ENCODE measurements around the gene LHX4.

LHX4 gene

GRCh38 chr1:180229483-180230415 lies at the start of gene LHX4:
LHX4 (plus strand) TSS chr1:180230264; CDS start chr1:180230530, 266 bp downstream.
- no peaks in the 10 kb centered on the region for H3K9me3 ChIP-seq (ENCODE audit: low read depth, low read length)
- no peak for DNase-seq (ENCODE audit: low read depth, low spot score)
- TF ChIP-seq EZH2 (IDR thresholded peaks at IDR 0.05) = no peak
- TF ChIP-seq POLR2AphosphoS5 (IDR thresholded peaks at IDR 0.05; ENCODE audit: borderline replicate concordance, low read depth, low read length) = no peak
- TF ChIP-seq FOXP2 (optimal IDR thresholded peaks at IDR 0.05; ENCODE audit: control extremely low read depth, extremely low read length, insufficient read depth) = no peak
- no peak within 1 kb of the TSS for H3K27ac ChIP-seq
- peak within 1 kb of the TSS; percentile 86 for H3K4me3 ChIP-seq
- H3K9ac ChIP-seq (ENCODE audit: insufficient read length) = no peak within 1 kb of the TSS
- no peaks in the 10 kb centered on the region for H3K36me3 ChIP-seq (ENCODE audit: insufficient read depth, low read length)

GRCh38 chr1:180181048-180181447 lies 49.0 kb upstream of the LHX4 start:
- Histone ChIP-seq H3K36me3 (ENCODE audit: insufficient read depth, low read length) (no peaks in the 10 kb centered on the region), H3K27ac (no peak overlapping the region), H3K4me3 (no peak overlapping the region), H3K9ac (ENCODE audit: insufficient read length) (no peak overlapping the region), H3K9me3 (ENCODE audit: low read depth, low read length) (no peaks in the 10 kb centered on the region)
- no peak for TF ChIP-seq EZH2 (IDR thresholded peaks at IDR 0.05)
- TF ChIP-seq FOXP2 (optimal IDR thresholded peaks at IDR 0.05; ENCODE audit: control extremely low read depth, extremely low read length, insufficient read depth) = no peak
- no peak for DNase-seq (ENCODE audit: low read depth, low spot score)

DNA sequence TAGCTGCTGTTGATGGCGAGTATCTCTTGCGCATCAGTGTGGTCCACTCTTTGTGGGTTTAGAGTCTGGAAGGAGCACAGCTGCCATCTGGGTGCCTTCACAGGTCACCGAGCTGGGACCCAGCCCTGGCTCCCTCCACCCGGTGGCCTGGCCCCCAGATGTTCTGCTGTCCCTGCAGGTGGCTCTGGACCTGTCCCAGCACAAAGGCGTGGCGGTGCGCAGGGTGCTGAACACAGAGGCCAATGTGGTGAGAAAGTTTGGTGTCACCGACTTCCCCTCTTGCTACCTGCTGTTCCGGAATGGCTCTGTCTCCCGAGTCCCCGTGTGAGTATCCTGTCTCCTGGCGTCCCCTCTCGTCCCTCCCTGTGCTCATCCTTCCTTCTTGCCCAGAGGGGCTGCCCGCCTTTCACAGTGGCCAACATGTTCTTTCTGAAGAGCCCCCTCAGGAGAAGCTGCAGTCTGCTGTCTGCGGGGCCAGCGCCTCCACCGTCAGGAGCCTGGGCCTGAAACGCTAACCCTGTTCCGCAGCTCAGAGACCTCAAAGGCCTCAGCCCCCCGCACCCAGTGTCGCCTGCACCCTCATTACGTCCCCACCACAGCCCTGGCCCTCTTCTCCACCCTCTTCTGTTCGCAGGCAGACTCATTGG lies 47.9 kb upstream of the LHX4 start:
- no peaks in the 10 kb centered on the region for H3K9me3 ChIP-seq (ENCODE audit: low read depth, low read length)
- H3K36me3 ChIP-seq (ENCODE audit: insufficient read depth, low read length) = no peaks in the 10 kb centered on the region
- H3K4me3 ChIP-seq = no peak overlapping the region
- no peak overlapping the region for H3K27ac ChIP-seq
- no peak for DNase-seq (ENCODE audit: low read depth, low spot score)
- no peak overlapping the region for H3K9ac ChIP-seq (ENCODE audit: insufficient read length)
- no peak for TF ChIP-seq POLR2AphosphoS5 (IDR thresholded peaks at IDR 0.05; ENCODE audit: borderline replicate concordance, low read depth, low read length)
- no peak for TF ChIP-seq FOXP2 (optimal IDR thresholded peaks at IDR 0.05; ENCODE audit: control extremely low read depth, extremely low read length, insufficient read depth)

GRCh38 chr1:180182643-180183311 lies 47.3 kb upstream of the LHX4 start:
- Histone ChIP-seq H3K9me3 (ENCODE audit: low read depth, low read length) (no peaks in the 10 kb centered on the region), H3K9ac (ENCODE audit: insufficient read length) (no peak overlapping the region), H3K27ac (no peak overlapping the region), H3K4me3 (no peak overlapping the region), H3K36me3 (ENCODE audit: insufficient read depth, low read length) (no peaks in the 10 kb centered on the region)
- TF ChIP-seq EZH2 (IDR thresholded peaks at IDR 0.05) (no peak), POLR2AphosphoS5 (IDR thresholded peaks at IDR 0.05; ENCODE audit: borderline replicate concordance, low read depth, low read length) (no peak), FOXP2 (optimal IDR thresholded peaks at IDR 0.05; ENCODE audit: control extremely low read depth, extremely low read length, insufficient read depth) (no peak)
- DNase-seq (ENCODE audit: low read depth, low spot score) = no peak

GRCh38 chr1:180183426-180183825 lies 46.6 kb upstream of the LHX4 start:
- no peaks in the 10 kb centered on the region for H3K36me3 ChIP-seq (ENCODE audit: insufficient read depth, low read length)
- H3K27ac ChIP-seq = no peak overlapping the region
- H3K9ac ChIP-seq (ENCODE audit: insufficient read length) = no peak overlapping the region
- TF ChIP-seq FOXP2 (optimal IDR thresholded peaks at IDR 0.05; ENCODE audit: control extremely low read depth, extremely low read length, insufficient read depth) (no peak), POLR2AphosphoS5 (IDR thresholded peaks at IDR 0.05; ENCODE audit: borderline replicate concordance, low read depth, low read length) (no peak), EZH2 (IDR thresholded peaks at IDR 0.05) (no peak)
- H3K4me3 ChIP-seq = no peak overlapping the region
- DNase-seq (ENCODE audit: low read depth, low spot score) = no peak
- no peaks in the 10 kb centered on the region for H3K9me3 ChIP-seq (ENCODE audit: low read depth, low read length)

GRCh38 chr1:180184041-180184440 lies 46.0 kb upstream of the LHX4 start:
- Histone ChIP-seq H3K9ac (ENCODE audit: insufficient read length) (no peak overlapping the region), H3K9me3 (ENCODE audit: low read depth, low read length) (no peaks in the 10 kb centered on the region), H3K36me3 (ENCODE audit: insufficient read depth, low read length) (no peaks in the 10 kb centered on the region), H3K27ac (no peak overlapping the region), H3K4me3 (no peak overlapping the region)
- TF ChIP-seq FOXP2 (optimal IDR thresholded peaks at IDR 0.05; ENCODE audit: control extremely low read depth, extremely low read length, insufficient read depth) = no peak
- TF ChIP-seq EZH2 (IDR thresholded peaks at IDR 0.05) = no peak
- TF ChIP-seq POLR2AphosphoS5 (IDR thresholded peaks at IDR 0.05; ENCODE audit: borderline replicate concordance, low read depth, low read length) = no peak
- no peak for DNase-seq (ENCODE audit: low read depth, low spot score)

GRCh38 chr1:180185281-180185680 lies 44.8 kb upstream of the LHX4 start:
- no peak overlapping the region for H3K27ac ChIP-seq
- H3K4me3 ChIP-seq = no peak overlapping the region
- DNase-seq (ENCODE audit: low read depth, low spot score) = no peak
- no peaks in the 10 kb centered on the region for H3K36me3 ChIP-seq (ENCODE audit: insufficient read depth, low read length)
- no peak overlapping the region for H3K9ac ChIP-seq (ENCODE audit: insufficient read length)
- TF ChIP-seq FOXP2 (optimal IDR thresholded peaks at IDR 0.05; ENCODE audit: control extremely low read depth, extremely low read length, insufficient read depth) = no peak
- no peak for TF ChIP-seq EZH2 (IDR thresholded peaks at IDR 0.05)
- TF ChIP-seq POLR2AphosphoS5 (IDR thresholded peaks at IDR 0.05; ENCODE audit: borderline replicate concordance, low read depth, low read length) = no peak
- H3K9me3 ChIP-seq (ENCODE audit: low read depth, low read length) = no peaks in the 10 kb centered on the region

- Histone ChIP-seq H3K9ac (ENCODE audit: insufficient read length) (no peak overlapping the region), H3K9me3 (ENCODE audit: low read depth, low read length) (no peaks in the 10 kb centered on the region), H3K4me3 (no peak overlapping the region), H3K27ac (no peak overlapping the region), H3K36me3 (ENCODE audit: insufficient read depth, low read length) (no peaks in the 10 kb centered on the region)
- TF ChIP-seq POLR2AphosphoS5 (IDR thresholded peaks at IDR 0.05; ENCODE audit: borderline replicate concordance, low read depth, low read length) (no peak), EZH2 (IDR thresholded peaks at IDR 0.05) (no peak), FOXP2 (optimal IDR thresholded peaks at IDR 0.05; ENCODE audit: control extremely low read depth, extremely low read length, insufficient read depth) (no peak)
- no peak for DNase-seq (ENCODE audit: low read depth, low spot score)
These were observed 44.0 kb upstream of the LHX4 start for GRCh38 chr1:180185971-180186645.

Measured in SK-N-MC (cell line).